GM18873 (cell line): ENCODE measurements around the gene RRP9.
"Not testable (repeated sequence)": the region's sequence is repeated elsewhere in the genome, so short reads cannot be mapped to it uniquely, and the experiment has no call there.

Experiments
- ATAC-seq: cut with Tn5 transposase; IDR thresholded peaks from one replicate; pipeline ENCODE4 v1.9.1; 2021; ENCODE audit warnings: mild to moderate bottlenecking, moderate library complexity, moderate number of reproducible peaks; ENCODE audit not compliant: unreplicated experiment, low FRiP score

The RRP9 gene

DNA sequence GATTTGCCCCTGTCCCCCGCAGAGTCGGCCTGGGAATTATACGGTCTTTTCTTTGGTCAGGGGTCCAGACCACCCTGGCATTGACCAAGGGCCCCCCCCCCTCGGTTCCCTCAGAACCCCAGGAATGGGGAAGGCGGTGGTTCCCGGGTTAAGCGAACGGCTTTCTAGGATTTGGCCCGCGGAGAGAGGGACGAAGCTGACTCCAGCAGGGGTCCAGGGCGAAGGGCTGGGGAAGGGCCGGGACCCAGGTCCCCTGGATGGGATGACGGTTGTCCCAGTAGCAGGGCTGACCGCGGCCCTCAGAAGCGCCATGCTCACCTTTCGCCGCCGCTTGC lies 274 bp downstream of the RRP9 start:
- ATAC-seq, result no peak

DNA sequence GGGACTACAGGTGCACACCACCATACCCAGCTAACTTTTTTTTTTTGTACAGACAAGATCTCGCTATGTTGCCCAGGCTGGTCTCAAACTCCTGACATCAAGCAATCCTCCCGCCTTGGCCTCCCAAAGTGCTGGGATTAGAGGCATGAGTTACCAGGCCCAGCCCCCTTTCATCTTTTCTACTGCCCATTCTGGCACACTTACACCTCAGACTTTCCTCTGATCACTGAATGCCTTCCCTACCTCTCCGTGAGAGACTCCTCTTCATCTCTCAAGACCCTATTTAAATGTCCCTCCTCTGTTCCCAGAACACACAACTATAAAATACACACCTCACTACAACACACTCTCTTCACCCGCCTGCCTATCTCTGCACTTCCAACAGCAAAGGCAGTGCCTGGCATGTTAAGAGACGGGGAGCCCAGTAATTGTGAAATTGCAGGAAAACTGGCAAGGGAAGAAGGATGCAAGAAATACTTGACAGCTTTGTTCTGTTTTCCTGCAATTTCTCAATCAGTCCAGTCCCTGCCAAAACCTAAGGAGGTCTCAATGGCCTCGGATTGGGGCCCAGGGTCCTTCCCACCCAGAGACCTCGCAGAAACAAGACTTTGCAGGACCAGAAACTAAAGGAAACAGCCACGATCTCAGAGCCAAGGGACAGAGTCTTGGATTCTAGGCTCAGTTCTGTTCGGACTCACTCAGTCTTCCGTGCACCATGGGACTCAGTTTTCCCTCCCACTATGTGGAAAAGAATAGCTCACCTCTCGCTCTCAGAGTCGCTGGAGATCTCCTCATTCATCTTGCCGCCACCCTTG lies 849 bp downstream of the RRP9 start:
- ATAC-seq, result no peak

- no peak for ATAC-seq
Measured at GRCh38 chr3:51938780-51939425, 2.8 kb downstream of the RRP9 start.

DNA sequence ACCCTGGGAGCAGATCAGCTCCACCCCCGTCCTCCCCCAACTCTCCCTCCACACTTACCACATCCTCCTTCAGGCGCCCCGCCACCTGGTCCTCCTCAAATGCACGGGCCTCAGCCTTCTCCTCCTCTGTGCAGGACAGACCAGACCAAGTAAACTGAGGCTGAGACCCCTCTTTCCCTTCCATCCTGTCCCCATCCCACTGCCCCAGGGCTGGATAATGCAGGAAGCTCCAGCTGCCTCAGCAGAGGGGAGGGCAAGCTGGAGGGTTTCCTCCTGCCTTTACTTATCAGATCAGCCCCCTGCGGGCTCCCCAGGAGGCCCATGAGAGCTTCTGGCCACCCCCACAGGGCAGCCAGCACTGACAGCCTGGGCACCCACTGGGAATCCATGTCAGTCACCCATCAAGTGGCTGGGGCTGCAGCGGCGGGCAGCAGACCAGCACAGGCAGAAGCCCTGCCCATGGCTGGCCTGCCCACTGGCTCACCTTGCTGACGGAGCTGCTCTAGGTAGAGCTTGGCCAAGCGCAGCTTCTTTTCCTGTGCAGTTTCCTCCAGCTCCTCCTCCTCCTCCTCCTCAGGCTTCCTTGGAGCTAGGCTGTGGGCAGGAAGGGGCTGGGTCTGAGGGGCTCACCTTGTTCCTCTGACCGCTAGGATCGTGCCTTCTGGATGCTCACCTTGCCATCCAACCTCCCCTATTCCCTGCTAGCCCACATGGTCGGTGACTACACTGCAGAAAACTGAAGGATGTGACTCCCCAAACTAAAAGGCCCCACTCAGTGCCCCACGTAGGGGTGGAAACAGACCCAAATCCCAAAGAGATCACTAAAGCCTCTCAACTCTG lies 3.9 kb downstream of the RRP9 start:
- ATAC-seq, result no peak

DNA sequence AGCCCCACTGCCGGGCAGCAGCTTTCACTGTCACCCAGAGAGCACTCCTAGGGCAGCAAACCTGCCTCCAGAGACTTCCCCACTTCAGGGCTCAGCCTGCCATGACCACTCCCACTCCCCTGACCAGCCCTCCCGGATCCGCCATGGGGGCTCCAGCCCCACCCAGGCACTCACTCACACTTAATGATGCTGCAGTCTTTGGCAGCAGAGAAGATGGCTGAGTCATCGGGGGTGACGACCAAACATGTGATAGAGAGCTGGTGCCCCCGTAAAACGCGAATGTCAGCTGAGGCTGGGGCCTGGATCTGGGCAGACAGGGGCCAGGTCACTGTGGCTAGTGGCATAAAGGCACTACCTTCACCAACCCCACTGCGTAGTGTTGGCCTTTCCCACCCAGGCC lies 4.7 kb downstream of the RRP9 start:
- ATAC-seq, result no peak

DNA sequence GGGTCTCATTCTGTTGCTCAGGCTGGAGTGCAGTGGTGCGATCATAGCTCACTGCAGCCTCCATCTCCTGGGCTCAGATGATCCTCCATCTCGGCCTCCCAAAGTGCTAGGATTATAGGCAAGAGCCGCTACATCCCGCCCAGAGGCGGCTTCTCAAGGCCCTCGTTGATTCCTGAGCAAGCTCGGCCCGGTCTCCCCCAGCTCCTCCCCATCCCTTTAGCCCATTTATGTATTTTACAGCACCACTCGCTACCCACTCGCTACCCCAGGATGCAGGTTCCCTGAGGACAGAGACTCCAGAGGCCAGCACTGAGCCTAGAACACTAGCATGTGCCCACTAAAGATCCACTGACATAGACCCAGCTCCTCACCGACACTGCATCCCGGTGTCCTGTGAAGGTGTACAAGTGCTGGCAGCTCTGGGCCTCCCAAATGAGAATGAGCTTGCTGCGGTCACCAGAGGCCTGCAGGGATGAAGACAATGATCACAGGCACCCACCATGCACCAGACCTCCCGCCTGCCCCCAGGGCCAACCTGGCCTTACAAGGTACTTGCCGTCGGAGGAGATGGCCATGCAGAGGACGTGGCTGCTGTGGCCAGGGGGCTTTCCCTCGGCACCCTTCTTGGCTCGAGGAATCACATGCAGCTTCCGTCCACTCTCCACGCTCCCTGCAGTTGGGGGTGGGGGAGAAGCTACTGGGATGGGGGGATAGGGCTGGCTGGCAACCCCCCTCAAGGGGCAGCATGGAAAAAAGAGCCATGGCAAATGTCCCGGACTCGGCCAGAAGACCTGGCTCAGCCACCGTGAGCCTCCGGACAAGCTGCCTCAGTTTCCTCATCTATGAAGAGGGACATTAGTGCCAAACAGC lies 5.6 kb downstream of the RRP9 start:
- ATAC-seq, result no peak

DNA sequence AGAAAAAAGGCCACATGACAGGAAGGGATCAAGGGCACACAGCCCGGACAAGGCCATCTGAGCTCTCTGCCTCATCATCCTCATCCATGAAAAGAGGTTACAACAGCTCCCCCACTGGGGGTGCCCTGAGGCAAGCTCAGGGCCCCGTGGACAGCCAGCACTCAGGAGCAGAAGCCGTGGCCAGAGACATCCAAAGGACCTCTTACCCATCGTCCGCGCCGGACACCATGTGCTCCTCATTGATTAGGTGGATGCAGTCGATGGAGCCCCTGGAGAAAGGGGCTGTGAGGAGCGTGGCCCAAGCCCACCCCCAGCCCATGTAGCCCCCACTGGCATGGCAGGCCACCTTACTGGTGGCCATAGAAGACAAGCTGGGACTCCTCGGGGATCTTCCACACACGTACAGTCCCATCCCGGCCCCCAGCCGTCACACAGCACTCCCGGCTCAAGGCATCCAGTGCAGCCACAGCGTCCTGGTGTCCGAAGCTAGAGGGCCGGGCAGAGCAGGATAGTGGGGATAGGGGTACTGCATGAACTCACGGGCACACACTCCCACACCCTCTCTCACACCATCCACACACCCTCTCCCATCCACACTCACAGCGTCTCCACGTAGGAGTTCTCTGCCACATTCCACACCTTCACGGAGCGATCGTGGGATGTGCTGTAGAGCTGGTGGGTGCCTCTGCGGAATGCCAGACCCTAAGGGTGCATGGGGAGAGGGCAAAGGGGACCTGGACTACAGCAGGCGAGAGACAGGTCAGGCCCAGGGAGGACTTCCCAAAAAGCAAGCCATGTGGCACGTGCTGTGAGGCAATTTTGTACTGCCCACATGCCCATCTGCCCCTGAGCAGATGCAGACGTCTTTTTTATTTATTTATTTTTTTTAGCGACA lies 6.5 kb downstream of the RRP9 start:
- no peak for ATAC-seq

DNA sequence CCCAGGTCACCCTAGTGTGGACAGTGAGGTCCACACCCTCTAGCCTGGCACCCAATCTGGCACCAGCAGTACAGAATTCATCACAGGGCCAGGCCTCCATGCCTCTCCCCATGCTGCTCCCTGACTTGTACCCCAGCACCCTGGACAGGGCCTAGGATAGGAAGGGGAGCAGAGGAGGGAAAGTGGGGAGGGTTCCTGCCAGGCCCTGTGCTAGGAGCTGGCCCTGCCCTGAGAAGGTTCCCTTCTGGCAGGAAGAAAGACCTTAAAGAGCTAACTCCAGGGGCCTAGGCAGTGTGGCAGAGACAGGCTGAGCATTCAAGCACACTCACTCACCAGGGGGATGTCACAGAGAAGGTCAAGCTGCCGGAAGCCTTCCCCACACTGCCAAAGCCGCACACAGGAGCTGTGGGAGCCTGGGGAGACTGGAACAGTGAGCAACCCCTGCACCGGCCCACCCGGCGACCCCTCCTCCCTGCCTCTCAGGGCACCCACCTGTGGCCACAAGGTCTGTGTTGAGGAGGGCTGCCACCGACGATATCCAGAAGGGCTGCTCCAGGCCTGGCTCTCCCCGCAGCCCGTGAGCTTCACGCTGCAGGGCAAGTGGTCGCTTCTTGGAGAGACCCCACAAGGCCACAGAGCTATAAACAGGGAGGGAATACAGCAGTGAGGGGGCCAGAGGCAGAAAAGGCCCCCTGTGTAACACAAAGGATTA lies 7.4 kb downstream of the RRP9 start:
- ATAC-seq, result no peak

DNA sequence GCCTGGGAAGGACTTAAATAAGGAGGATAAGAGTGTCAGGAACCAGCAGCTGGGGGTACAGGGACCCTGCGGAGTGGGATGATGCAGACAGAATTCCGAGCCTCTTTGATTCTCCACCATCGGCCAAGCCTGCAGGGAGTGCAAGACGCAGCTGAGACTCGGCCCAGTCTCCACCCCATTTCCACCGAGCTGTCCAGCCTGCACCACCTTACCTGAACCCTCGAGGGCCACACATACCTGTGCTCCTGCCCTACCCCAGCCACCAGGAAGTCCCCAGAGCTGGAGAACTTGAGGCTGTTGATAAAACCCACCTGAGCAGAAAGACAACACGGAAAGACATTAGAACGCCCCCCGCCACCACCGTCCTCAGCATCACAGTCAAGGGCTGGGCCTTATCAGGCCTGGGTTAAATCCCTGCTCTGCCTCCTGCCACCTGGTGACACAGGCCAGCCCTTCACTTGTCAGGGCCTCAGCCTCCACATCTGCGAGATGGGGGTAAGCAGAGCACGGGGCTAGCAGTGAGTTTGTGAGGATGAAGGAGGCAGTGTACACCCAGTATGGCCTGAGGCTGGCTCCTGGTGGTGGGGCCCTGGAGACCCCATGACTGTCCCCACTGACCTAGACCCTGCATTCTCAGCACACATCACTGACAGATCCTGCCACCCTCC lies 8.1 kb downstream of the RRP9 start:
- no peak for ATAC-seq

- ATAC-seq, result no peak
Measured at GRCh38 chr3:51932471-51933370, 9.0 kb downstream of the RRP9 start.

DNA sequence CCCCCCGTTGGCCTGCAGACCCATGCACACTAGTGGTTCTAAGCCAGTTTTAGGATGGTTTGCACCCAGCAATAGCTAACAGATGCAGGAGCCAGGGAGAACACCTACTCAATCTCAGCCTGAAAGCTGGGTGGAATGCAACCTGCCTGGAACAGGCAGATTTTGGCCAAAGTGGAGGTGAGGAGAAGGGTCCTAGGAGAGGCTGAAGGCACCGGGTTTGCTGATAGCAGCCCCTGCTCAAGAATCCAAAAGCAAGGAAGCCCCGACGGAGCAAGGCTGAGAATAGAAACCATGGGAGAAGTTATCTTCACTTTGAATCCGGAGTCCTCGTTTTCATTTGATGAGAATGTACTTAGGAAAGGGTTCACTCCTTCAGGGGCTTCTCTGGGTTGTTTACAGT lies 9.9 kb downstream of the RRP9 start:
- no peak for ATAC-seq

DNA sequence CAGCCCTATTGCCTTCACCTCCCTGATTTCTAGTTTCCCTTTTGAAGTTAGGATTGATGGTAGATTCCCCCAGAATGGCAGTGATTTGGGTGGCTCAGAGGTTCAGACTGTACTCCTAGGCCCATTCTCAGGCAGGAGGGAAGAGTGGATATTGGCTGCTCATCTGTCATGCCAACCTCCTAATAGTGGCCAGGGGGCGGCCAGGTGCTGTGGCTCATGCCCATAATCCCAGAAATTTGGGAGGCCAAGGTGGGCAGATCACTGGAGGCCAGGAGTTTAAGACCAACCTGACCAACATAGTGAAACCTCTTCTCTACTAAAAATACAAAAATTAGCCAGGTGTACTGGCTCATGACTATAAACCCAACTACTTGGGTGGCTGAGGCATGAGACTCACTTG lies 11.3 kb downstream of the RRP9 start:
- no peak for ATAC-seq

DNA sequence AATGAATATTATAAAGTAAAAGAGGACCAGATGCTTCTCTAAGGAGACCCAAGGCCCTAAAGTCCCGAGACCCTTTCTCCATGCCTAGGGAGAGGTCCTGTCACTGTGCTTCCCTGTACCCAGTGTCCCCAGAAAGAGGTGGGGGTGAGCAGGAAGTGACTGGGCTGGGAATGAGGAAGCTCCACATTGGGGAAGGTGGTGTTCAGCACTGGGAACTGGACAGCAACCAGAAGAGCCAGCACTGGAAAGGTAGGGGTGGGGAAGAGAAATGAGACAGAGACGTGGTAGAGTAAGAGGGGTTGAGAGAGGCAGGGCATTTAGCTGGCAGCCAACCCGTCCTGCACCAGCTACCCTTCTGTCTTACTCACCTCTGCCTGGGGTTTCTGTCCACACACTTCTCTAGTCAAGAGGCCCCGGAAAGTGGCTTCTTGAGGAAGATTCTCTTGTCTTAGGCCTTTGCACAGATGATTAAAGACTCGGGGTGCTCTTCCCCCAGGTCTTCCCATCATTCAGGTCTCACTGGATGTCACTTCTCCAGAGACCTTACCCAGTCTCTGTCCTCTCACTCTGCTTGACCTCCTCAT lies 12.2 kb downstream of the RRP9 start:
- ATAC-seq, result no peak

DNA sequence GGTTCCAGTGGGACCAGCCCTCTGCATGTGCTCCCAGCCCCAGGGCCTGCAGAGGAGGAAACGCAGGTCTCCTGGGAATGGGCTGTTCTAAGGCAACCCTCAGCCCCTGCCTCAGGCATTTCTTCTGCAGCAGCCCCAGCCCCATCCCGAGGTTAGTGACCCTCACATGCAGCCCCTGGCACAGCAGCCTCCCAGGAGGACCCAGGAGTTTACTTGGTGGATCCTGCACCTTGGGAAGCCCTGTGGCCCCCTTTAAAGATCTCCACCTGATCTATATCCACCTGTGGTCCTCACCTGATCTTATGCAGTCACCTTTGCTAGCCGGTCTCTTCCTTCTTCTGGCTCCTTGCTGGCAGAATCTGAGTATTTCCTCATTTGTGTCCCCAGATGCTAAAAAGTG lies 12.7 kb downstream of the RRP9 start:
- ATAC-seq, result not testable (repeated sequence)

GRCh38 chr3:51928438-51928837 lies 13.3 kb downstream of the RRP9 start:
- ATAC-seq, result no peak

DNA sequence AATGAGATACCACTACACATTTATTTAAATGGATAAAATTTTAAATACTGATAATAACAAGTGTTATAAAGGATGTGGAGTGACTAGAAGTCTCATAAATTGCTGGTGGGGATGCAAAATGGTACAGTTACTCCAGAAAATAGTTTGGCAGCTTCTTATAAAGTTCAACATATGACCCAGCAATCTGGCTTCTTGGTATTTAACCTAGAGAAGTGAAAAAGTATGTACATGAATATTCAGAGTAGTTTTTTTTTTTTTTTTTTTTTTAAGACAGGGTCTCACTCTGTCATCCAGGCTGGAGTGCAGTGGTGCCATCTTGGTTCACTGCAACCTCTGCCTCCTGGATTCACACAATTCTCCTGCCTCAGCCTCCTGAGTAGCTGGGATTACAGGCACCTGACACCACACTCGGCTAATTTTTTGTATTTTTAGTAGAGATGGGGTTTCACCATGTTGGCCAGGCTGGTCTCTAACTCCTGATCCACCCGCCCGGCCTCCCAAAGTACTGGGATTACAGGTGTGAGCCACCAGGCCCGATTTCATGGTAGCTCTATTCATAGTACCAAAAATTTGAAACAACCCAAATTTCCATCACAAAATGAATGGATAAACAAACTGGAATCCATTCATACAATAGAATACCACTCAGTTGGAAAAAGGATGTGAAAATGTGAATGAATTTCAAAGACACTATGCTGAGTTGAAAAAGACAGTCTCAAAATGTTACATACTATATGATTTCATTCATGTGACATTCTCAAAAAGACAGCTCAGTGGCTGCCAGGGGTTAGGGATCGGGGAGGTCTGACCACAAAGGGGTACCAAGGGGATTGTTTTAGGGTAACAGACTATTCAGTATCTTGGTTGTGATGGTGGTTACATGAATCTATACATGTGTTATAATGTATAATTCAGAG lies 14.4 kb downstream of the RRP9 start:
- no peak for ATAC-seq
